HepG2 (cell line): Measurements from ENCODE around the gene ASTN2. TPM values are rescaled to one million over a fixed set of nuclear protein-coding genes. Genes with fewer than 3 reads are reported as not detected.
A peak's percentile ranks its signal among the peaks of the same experiment; 100 is the strongest.

Experiments
- ATAC-seq: fragments of 200-7000 bp; cut with Tn5 transposase; 3 replicates; pipeline ENCODE4 v1.9.1; 2020; ENCODE audit warnings: mild to moderate bottlenecking, moderate library complexity
- BruUV-seq: library from RNA; stranded (reverse); fragments of 400-500 nt; replicated peaks from 2 replicates; lab custom pipeline; 2021; lab: Mats Ljungman, UMichigan
- CTCF ChIA-PET: fragments of 300-600 bp; formaldehyde crosslinking; extraction: SDS; loops from one replicate; lab custom pipeline; 2021; ENCODE audit warnings: low total read pairs, inconsistent platforms, low intra/inter-chr PET ratio; lab: Yijun Ruan, JAX
- POLR2A ChIA-PET: fragments of 350-600 bp; sonication (Branson Sonifier 250); formaldehyde crosslinking; loops from one replicate; lab custom pipeline; 2020; ENCODE audit warnings: antibody characterized with exemption, inconsistent platforms; lab: Yijun Ruan, JAX
- DNase-seq: peaks from one replicate; pipeline ENCODE4 v3.0.0-alpha.2; 2015; ENCODE audit warnings: low spot score
- FAIRE-seq: peaks from 3 replicates; lab custom pipeline; 2011; peaks lifted over from hg19 to GRCh38; lab: Jason Lieb, UNC
- H2AFZ ChIP-seq: one replicate; pipeline ENCODE4 v1.6.1; 2011; ENCODE audit warnings: low read length, inconsistent platforms
- H3K27ac ChIP-seq: fragments of 300-600 bp; 3 replicates; pipeline ENCODE4 v1.8.0; 2011; ENCODE audit warnings: mixed run types, mild to moderate bottlenecking, mixed read lengths, low read length, inconsistent platforms; ENCODE audit not compliant: insufficient read depth; ENCODE audit errors: extremely low read length
- H3K27me3 ChIP-seq, 2 experiments: fragments of 200-600 bp in 1 of 2; 2 replicates in 1 of 2; 3 replicates in 1 of 2; pipeline versions ENCODE4 v1.6.0 to v1.8.0; 2011; ENCODE audit warnings: low read length in 2 of 2, mild to moderate bottlenecking in 2 of 2, moderate library complexity in 2 of 2, inconsistent platforms in 1 of 2; ENCODE audit not compliant: insufficient read depth in 2 of 2, control insufficient read depth in 1 of 2
- H3K36me3 ChIP-seq, 2 experiments: fragments of 200-600 bp in 1 of 2; replicated peaks in 1 of 2; 2 replicates in 1 of 2; 3 replicates in 1 of 2; pipeline versions ENCODE4 v1.5.1 to v1.8.0; 2011; ENCODE audit warnings: low read length in 2 of 2, inconsistent platforms in 1 of 2; ENCODE audit not compliant: insufficient read depth in 2 of 2, control insufficient read depth in 1 of 2
- H3K4me1 ChIP-seq: 2 replicates; pipeline ENCODE4 v1.5.1; 2012; ENCODE audit warnings: low read length, inconsistent platforms; ENCODE audit not compliant: insufficient read depth
- H3K4me2 ChIP-seq: 2 replicates; pipeline ENCODE4 v1.6.0; 2011; ENCODE audit warnings: low read depth, low read length, inconsistent platforms
- H3K4me3 ChIP-seq, 3 experiments: fragments of 200-600 bp in 1 of 3; sonication (generic), shearing (Covaris generic) in 1 of 3; replicated peaks in 1 of 3; 2 replicates each; pipeline ENCODE4 v1.5.1; 2011 to 2016; ENCODE audit warnings: low read length in 3 of 3, inconsistent platforms in 2 of 3, low read depth in 2 of 3, mild to moderate bottlenecking in 2 of 3, control low read depth in 1 of 3, mixed read lengths in 1 of 3; ENCODE audit not compliant: insufficient read depth in 1 of 3
- H3K79me2 ChIP-seq: one replicate; pipeline ENCODE4 v1.6.1; 2011; ENCODE audit warnings: low read length, inconsistent platforms; ENCODE audit not compliant: insufficient read depth
- H3K9ac ChIP-seq: 2 replicates; pipeline ENCODE4 v1.6.0; 2011; ENCODE audit warnings: mild to moderate bottlenecking, low read depth, low read length, inconsistent platforms; ENCODE audit not compliant: insufficient read depth
- H3K9me3 ChIP-seq: 2 replicates; pipeline ENCODE4 v1.5.1; 2012; ENCODE audit warnings: mild to moderate bottlenecking, low read length
- H4K20me1 ChIP-seq: 2 replicates; pipeline ENCODE4 v1.6.0; 2011; ENCODE audit warnings: inconsistent platforms, mild to moderate bottlenecking, low read length, moderate library complexity; ENCODE audit not compliant: insufficient read depth
- MIXL1 ChIP-seq: IDR thresholded peaks from 2 replicates; pipeline ENCODE4 v1.6.1; 2016
- RAD21 ChIP-seq: fragments of 450-650 bp; formaldehyde crosslinking; IDR thresholded peaks from 2 replicates; pipeline ENCODE4 v1.5.0; 2020; ENCODE audit warnings: mild to moderate bottlenecking
- SATB2 ChIP-seq: sonication (generic); formaldehyde crosslinking; IDR thresholded peaks from 2 replicates; pipeline ENCODE4 v1.5.0; 2020; ENCODE audit warnings: missing genetic modification reagents
- SMC3 ChIP-seq: IDR thresholded peaks from 2 replicates; pipeline ENCODE4 v1.6.1; 2011; ENCODE audit warnings: low read length, improper control_type of control experiment
- STAG1 ChIP-seq: sonication (generic); formaldehyde crosslinking; IDR thresholded peaks from 2 replicates; pipeline ENCODE4 v1.4.0; 2020; ENCODE audit warnings: missing genetic modification reagents
- WGBS: methylation state at CpG from one replicate; pipeline ENCODE4 v1.1.6; 2017; ENCODE audit warnings: low lambda C conversion rate; 5-methylcytosine and 5-hydroxymethylcytosine counted together
- in situ Hi-C: cut with HindIII; loops from 2 replicates; pipeline ENCODE4 v1.10.0; 2017; ENCODE audit warnings: low pct_unique_long_range_greater_than_20kb; ENCODE audit not compliant: extremely low pct_ligation_motif_present
- intact Hi-C: fragments of 100-400 bp; cut with micrococcal nuclease; formaldehyde crosslinking; loops from one replicate; pipeline ENCODE4 v1.10.0; 2022; ENCODE audit not compliant: unreplicated experiment
- polyA plus RNA-seq, 8 experiments: library from polyadenylated mRNA; depleted of rRNA in 3 of 8; stranded (reverse) in 7 of 8; unstranded in 1 of 8; fragments of >200 nt; fragmentation: Illumina TruSeq in 4 of 8; extraction: Trizol in 4 of 8; gene quantifications; 2 replicates each; pipeline versions ENCODE4 v1.2.1 to v1.2.3, GENCODE V29; 2011 to 2016; ENCODE audit warnings: low read depth in 4 of 8, missing spikeins in 1 of 8, mixed read lengths in 1 of 8; ENCODE audit not compliant: insufficient read depth in 1 of 8
- total RNA-seq, 5 experiments: library from RNA; depleted of rRNA; stranded (reverse); fragments of >200 nt; fragmentation: Illumina TruSeq; extraction: Trizol; gene quantifications; 2 replicates each; pipeline ENCODE4 v1.2.3, GENCODE V29; 2016; ENCODE audit warnings: low read depth in 1 of 5
- TF ChIP-seq, protein P1 (sequence below): sonication (generic); formaldehyde crosslinking; IDR thresholded peaks from 2 replicates; pipeline ENCODE4 v1.5.0; 2020; ENCODE audit warnings: missing genetic modification reagents, mild to moderate bottlenecking, borderline replicate concordance
- TF ChIP-seq, protein P2 (sequence below): fragments of 450-650 bp; IDR thresholded peaks from 2 replicates; pipeline ENCODE4 v1.6.1; 2017
- TF ChIP-seq, protein P3 (sequence below): sonication (generic); formaldehyde crosslinking; IDR thresholded peaks from 2 replicates; pipeline ENCODE4 v1.5.0; 2020; ENCODE audit warnings: mild to moderate bottlenecking, missing genetic modification reagents, moderate library complexity

ASTN2 gene
- total and polyA plus RNA-seq, 2 of the 13 experiments (the other 11 are each of a cell fraction or from before 2014, with no cell fraction given), result 5.2 to 13.5 TPM

DNA sequence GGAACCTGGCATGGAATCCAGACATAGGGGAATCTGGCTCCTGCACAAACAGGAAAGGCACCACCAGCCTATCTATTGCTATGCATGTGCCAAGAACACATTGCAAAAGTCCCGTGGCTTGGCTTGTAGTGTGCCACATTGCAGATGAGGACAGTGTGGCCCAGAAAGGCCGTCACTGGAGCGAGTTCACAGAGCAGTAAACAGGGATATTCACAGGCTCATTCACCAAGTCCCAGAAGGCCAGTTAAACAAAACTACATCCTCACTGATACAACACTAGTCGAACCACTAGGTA is 767.4 kb downstream of the ASTN2 start (continued):
- TF ChIP-seq, protein P1, sequence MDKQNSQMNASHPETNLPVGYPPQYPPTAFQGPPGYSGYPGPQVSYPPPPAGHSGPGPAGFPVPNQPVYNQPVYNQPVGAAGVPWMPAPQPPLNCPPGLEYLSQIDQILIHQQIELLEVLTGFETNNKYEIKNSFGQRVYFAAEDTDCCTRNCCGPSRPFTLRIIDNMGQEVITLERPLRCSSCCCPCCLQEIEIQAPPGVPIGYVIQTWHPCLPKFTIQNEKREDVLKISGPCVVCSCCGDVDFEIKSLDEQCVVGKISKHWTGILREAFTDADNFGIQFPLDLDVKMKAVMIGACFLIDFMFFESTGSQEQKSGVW (CRISPR knock-in tag), result no peak

DNA sequence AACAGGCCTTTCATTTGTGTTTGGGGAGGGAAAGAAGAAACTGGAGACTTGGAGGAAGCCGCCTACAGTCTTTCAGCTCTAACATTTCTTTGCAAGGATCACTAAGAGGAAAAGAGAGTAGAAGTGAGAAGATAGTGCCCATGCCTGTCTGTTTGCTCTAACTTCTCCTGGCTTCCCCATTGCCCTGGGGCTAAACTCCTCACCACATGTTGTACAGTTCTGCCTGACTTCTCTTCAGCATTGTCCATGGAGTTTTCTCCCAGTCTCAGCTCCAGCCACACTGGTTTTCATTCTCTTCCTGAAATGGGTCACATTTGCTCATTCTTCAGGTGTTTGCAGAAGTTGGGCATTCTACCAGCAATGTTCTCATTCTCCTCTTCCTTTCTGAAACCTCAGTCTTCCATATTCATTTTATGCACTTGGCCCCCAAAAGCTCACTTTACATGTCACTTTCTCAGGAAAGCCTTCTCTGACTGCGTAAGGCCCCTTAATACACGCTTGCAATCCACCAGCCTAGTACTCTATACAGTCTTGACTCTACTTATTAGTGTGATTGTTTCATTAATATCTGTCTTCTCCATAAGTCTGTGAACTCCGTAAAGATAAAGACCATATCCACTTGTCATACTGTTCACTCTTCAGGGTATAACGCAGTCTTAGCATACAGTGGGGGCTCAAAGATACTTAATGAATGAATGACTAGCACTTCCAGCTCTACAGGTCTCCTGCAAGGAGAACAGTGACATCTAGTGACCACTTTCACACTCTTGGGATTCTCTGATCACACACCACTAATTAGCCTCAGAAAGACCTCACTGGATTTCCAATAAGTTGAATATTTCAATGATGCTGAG is 768.0 kb downstream of the ASTN2 start:
- H2AFZ ChIP-seq, result no peak overlapping the region
- no TSS peak for BruUV-seq
- CTCF ChIA-PET, result interaction anchor here (1.5 kb wide), 1 partner anchor 58 kb away, joined by 14 read pairs; no protein-coding TSS in a partner anchor
- TF ChIP-seq SMC3 (peak; percentile 23; the same call in 1 of the 2 replicates), MIXL1 (CRISPR knock-in tag) (0 out of 2 replicates have a peak, but pooled peaks have one; percentile 44), SATB2 (CRISPR knock-in tag) (no peak), STAG1 (peak; percentile 72), RAD21 (CRISPR knock-in tag) (peak; percentile 35; the same call in 1 of the 2 replicates)
- TF ChIP-seq, protein P2, sequence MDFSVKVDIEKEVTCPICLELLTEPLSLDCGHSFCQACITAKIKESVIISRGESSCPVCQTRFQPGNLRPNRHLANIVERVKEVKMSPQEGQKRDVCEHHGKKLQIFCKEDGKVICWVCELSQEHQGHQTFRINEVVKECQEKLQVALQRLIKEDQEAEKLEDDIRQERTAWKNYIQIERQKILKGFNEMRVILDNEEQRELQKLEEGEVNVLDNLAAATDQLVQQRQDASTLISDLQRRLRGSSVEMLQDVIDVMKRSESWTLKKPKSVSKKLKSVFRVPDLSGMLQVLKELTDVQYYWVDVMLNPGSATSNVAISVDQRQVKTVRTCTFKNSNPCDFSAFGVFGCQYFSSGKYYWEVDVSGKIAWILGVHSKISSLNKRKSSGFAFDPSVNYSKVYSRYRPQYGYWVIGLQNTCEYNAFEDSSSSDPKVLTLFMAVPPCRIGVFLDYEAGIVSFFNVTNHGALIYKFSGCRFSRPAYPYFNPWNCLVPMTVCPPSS, result no peak
- TF ChIP-seq, protein P3, sequence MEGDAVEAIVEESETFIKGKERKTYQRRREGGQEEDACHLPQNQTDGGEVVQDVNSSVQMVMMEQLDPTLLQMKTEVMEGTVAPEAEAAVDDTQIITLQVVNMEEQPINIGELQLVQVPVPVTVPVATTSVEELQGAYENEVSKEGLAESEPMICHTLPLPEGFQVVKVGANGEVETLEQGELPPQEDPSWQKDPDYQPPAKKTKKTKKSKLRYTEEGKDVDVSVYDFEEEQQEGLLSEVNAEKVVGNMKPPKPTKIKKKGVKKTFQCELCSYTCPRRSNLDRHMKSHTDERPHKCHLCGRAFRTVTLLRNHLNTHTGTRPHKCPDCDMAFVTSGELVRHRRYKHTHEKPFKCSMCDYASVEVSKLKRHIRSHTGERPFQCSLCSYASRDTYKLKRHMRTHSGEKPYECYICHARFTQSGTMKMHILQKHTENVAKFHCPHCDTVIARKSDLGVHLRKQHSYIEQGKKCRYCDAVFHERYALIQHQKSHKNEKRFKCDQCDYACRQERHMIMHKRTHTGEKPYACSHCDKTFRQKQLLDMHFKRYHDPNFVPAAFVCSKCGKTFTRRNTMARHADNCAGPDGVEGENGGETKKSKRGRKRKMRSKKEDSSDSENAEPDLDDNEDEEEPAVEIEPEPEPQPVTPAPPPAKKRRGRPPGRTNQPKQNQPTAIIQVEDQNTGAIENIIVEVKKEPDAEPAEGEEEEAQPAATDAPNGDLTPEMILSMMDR (CRISPR knock-in tag), result peak; percentile 72
- TF ChIP-seq, all 625 proteins: peak for 5
- peak; percentile 37 for DNase-seq
- no peak overlapping the region for H3K9ac ChIP-seq
- H3K4me1 ChIP-seq, result no peaks in the 10 kb centered on the region
- FAIRE-seq, result peak; percentile 49
- intact Hi-C loops (loop anchor here (1.0 to 5.0 kb wide), 2 partner anchors 58 to 1055 kb away; no protein-coding TSS in a partner anchor), in situ Hi-C loops (no loop called here)
- peaks cover 3 to 4% of the 10 kb centered on the region in 2 experiments; a peak in 2 of 5 replicates for H3K36me3 ChIP-seq
- no peak overlapping the region for H3K4me3 ChIP-seq
- H3K4me2 ChIP-seq, result no peak overlapping the region
- no peaks in the 10 kb centered on the region for H3K9me3 ChIP-seq
- WGBS, result 86% methylated on average over 5 of the region's 5 CpGs
- peak; percentile 89 for ATAC-seq
- POLR2A ChIA-PET, result no interaction called here
- H3K27me3 ChIP-seq, result peaks cover 0 to 1% of the 10 kb centered on the region in 2 experiments; a peak in 1 of 5 replicates
- no peak overlapping the region for H3K27ac ChIP-seq
- H3K79me2 ChIP-seq, result no peaks in the 10 kb centered on the region
- no peaks in the 10 kb centered on the region for H4K20me1 ChIP-seq
